Natural killer cell (primary cell): ENCODE data around the gene PTN. TPM values are rescaled to one million over a fixed set of nuclear protein-coding genes. Genes with fewer than 3 reads are reported as not detected.

Experiments used
- ATAC-seq, 3 donors: fragments of 150-1000 bp in 2 of 3; fragments of 200-7000 bp in 1 of 3; cut with Tn5 transposase; 1 replicate in 1 of 3; 2 replicates in 2 of 3; pipeline ENCODE4 v1.10.0; 2021; ENCODE audit warnings: mild to moderate bottlenecking in 2 of 3, moderate library complexity in 2 of 3
- DNase-seq, 2 donors: peaks; one replicate each; pipeline versions ENCODE4 v3.0.0 to v3.0.0-alpha.2; 2013 to 2021; ENCODE audit warnings: mixed read lengths in 1 of 2
- H3K27ac ChIP-seq: one replicate; pipeline ENCODE4 v1.5.1; 2013; ENCODE audit warnings: mild to moderate bottlenecking, low read length
- H3K27me3 ChIP-seq: one replicate; pipeline ENCODE4 v1.6.1; 2013; ENCODE audit warnings: low read length; ENCODE audit not compliant: control insufficient read depth, insufficient read depth
- H3K36me3 ChIP-seq: one replicate; pipeline ENCODE4 v1.6.1; 2013; ENCODE audit warnings: low read length; ENCODE audit not compliant: control insufficient read depth, insufficient read depth
- H3K4me1 ChIP-seq: one replicate; pipeline ENCODE4 v1.6.1; 2013; ENCODE audit warnings: low read length; ENCODE audit not compliant: control insufficient read depth, insufficient read depth
- H3K4me3 ChIP-seq: one replicate; pipeline ENCODE4 v1.5.1; 2013; ENCODE audit warnings: low read length
- H3K9me3 ChIP-seq: one replicate; pipeline ENCODE4 v1.6.1; 2013; ENCODE audit warnings: low read length; ENCODE audit not compliant: control insufficient read depth, insufficient read depth
- H3K27ac Mint-ChIP-seq, 2 donors: one replicate each; pipeline ENCODE4 v1.8.0; 2022; ENCODE audit warnings: mild to moderate bottlenecking in 2 of 2, mixed read lengths in 2 of 2, moderate library complexity in 1 of 2
- H3K27me3 Mint-ChIP-seq, 2 donors: one replicate each; pipeline ENCODE4 v1.8.0; 2022; ENCODE audit warnings: low read depth in 2 of 2, mixed read lengths in 2 of 2
- H3K36me3 Mint-ChIP-seq: one replicate; pipeline ENCODE4 v1.8.0; 2022; ENCODE audit warnings: mixed read lengths
- H3K4me1 Mint-ChIP-seq, 2 donors: one replicate each; pipeline ENCODE4 v1.8.0; 2022; ENCODE audit warnings: mixed read lengths in 2 of 2
- H3K4me3 Mint-ChIP-seq: one replicate; pipeline ENCODE4 v1.8.0; 2022; ENCODE audit warnings: mild to moderate bottlenecking, moderate library complexity, mixed read lengths
- H3K9me3 Mint-ChIP-seq, 2 donors: one replicate each; pipeline ENCODE4 v1.8.0; 2022; ENCODE audit warnings: mixed read lengths in 2 of 2
- WGBS: methylation state at CpG from one replicate; pipeline ENCODE4 v1.1.7; 2013; ENCODE audit warnings: missing lambda C conversion rate; ENCODE audit not compliant: insufficient coverage; 5-methylcytosine and 5-hydroxymethylcytosine counted together
- intact Hi-C: fragments of 100-400 bp; cut with micrococcal nuclease; formaldehyde crosslinking; loops from one replicate; pipeline ENCODE4 v1.14.2; 2022
- total RNA-seq, 4 donors: library from RNA; stranded (reverse); fragments of 120-200 nt in 1 of 4; gene quantifications; one replicate each; pipeline versions ENCODE4 v1.2.3 to v1.2.4, GENCODE V29; 2013 to 2022
- TF ChIP-seq, protein P1 (sequence below): fragments of 200-600 bp; IDR thresholded peaks from one replicate; pipeline ENCODE4 v1.8.0; 2022; ENCODE audit warnings: antibody characterized with exemption

Gene PTN
- total RNA-seq, 3 donors from 2014 or later (not counting 1 experiment from before 2014, with no cell fraction given) = not detected

DNA sequence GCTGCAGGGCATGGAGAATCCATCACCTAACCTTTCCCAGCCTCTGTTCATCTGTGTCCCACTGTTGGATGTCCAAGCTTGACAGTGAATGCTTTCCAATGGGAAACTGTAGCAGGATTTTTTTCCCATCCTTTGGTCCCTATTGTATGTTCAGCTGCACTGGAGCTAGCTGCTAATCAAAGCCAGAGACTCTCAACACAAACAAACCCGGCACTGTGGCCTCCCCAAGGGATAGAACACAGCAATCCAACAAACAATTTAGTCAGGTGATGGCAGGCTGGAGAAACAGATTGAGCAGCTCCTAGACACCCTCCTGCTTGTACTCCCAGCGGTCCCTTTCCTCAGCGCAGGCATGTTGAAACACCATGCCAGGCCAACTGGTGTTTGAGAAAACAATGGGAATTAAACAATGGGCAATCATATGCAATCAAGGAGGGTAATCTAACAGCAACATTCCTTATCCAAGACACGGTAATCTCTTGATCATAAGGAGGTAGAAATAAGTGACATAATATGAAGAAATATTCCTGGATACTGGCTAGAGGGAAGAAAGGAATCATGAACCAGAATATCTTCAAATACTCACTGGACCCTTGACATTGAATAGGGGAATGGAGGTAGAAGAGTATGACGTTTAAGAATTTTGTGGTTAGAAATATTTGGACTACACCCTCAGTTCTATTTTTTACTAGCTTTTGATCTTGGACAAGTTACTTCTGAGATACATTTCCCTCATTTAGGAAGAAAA, 15.0 kb downstream of the PTN start:
- TF ChIP-seq, protein P1, sequence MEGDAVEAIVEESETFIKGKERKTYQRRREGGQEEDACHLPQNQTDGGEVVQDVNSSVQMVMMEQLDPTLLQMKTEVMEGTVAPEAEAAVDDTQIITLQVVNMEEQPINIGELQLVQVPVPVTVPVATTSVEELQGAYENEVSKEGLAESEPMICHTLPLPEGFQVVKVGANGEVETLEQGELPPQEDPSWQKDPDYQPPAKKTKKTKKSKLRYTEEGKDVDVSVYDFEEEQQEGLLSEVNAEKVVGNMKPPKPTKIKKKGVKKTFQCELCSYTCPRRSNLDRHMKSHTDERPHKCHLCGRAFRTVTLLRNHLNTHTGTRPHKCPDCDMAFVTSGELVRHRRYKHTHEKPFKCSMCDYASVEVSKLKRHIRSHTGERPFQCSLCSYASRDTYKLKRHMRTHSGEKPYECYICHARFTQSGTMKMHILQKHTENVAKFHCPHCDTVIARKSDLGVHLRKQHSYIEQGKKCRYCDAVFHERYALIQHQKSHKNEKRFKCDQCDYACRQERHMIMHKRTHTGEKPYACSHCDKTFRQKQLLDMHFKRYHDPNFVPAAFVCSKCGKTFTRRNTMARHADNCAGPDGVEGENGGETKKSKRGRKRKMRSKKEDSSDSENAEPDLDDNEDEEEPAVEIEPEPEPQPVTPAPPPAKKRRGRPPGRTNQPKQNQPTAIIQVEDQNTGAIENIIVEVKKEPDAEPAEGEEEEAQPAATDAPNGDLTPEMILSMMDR = no peak
- H3K4me1 ChIP-seq = no peaks in the 10 kb centered on the region
- no peak for ATAC-seq

GRCh38 chr7:137325927-137326326, 17.6 kb downstream of the PTN start:
- no peaks in the 10 kb centered on the region for H3K4me1 ChIP-seq
- H3K4me3 ChIP-seq = no peak overlapping the region
- Mint-ChIP-seq H3K4me3 (no peak overlapping the region), H3K27me3 (no peaks in the 10 kb centered on the region), H3K27ac (no peak overlapping the region), H3K4me1 (no peaks in the 10 kb centered on the region), H3K36me3 (no peaks in the 10 kb centered on the region), H3K9me3 (peaks cover 23 to 26% of the 10 kb centered on the region in 2 donors)
- DNase-seq (no peak), ATAC-seq (no peak)
- WGBS = 76% methylated on average over 1 of the region's 2 CpGs
- H3K27ac ChIP-seq = no peak overlapping the region
- intact Hi-C loops = no loop called here
- TF ChIP-seq, protein P1 = no peak
- no peaks in the 10 kb centered on the region for H3K36me3 ChIP-seq
- peaks cover 3% of the 10 kb centered on the region for H3K9me3 ChIP-seq
- H3K27me3 ChIP-seq = no peaks in the 10 kb centered on the region

More for the DNA sequence above, 15.0 kb downstream of the PTN start:
- intact Hi-C loops = no loop called here
- Mint-ChIP-seq H3K27me3 (no peaks in the 10 kb centered on the region), H3K4me1 (no peaks in the 10 kb centered on the region), H3K9me3 (peaks cover 21 to 24% of the 10 kb centered on the region in 2 donors), H3K4me3 (no peak overlapping the region), H3K36me3 (no peaks in the 10 kb centered on the region), H3K27ac (no peak overlapping the region)
- DNase-seq = no peak
- Histone ChIP-seq H3K36me3 (no peaks in the 10 kb centered on the region), H3K9me3 (peaks cover 3% of the 10 kb centered on the region), H3K4me3 (no peak overlapping the region), H3K27me3 (no peaks in the 10 kb centered on the region), H3K27ac (no peak overlapping the region)
- WGBS = 69% methylated on average over 3 of the region's 5 CpGs

GRCh38 chr7:137324796-137325696, 18.5 kb downstream of the PTN start:
- no peaks in the 10 kb centered on the region for H3K27me3 Mint-ChIP-seq
- intact Hi-C loops = no loop called here
- no peaks in the 10 kb centered on the region for H3K4me1 Mint-ChIP-seq

More at GRCh38 chr7:137324796-137325696, 18.5 kb downstream of the PTN start:
- no peaks in the 10 kb centered on the region for H3K36me3 ChIP-seq
- no peaks in the 10 kb centered on the region for H3K9me3 ChIP-seq
- Mint-ChIP-seq H3K27ac (no peak overlapping the region), H3K36me3 (no peaks in the 10 kb centered on the region), H3K9me3 (peaks cover 24 to 29% of the 10 kb centered on the region in 2 donors), H3K4me3 (no peak overlapping the region)
- H3K4me3 ChIP-seq = no peak overlapping the region
- TF ChIP-seq, protein P1 = no peak
- DNase-seq (no peak), ATAC-seq (no peak)
- H3K27ac ChIP-seq = no peak overlapping the region
- H3K4me1 ChIP-seq = no peaks in the 10 kb centered on the region
- no peaks in the 10 kb centered on the region for H3K27me3 ChIP-seq
